Measurements from ENCODE around the gene IZUMO4.

GRCh38 chr19:2115911-2116426 lies 19.3 kb downstream of the IZUMO4 start:
- TF ChIP-seq CTCF (IDR thresholded peaks at IDR 0.05) (no peak), POLR2A (IDR thresholded peaks at IDR 0.05) (no peak)

Data from esophagus squamous epithelium (tissue), 4 donors.